Liver (tissue), 3 donors: Measurements from ENCODE around the gene DIP2C.

ENCODE experiments used
- CTCF ChIP-seq: fragments of 150-350 bp; IDR thresholded peaks from 2 replicates; pipeline ENCODE4 v1.5.1; 2017; ENCODE audit warnings: improper control_type of control experiment, low read depth, low read length; ENCODE audit not compliant: missing input control
- FOXA1 ChIP-seq: IDR thresholded peaks from 2 replicates; pipeline ENCODE4 v1.6.1; 2016; ENCODE audit warnings: antibody characterized with exemption
- MAX ChIP-seq: IDR thresholded peaks from 2 replicates; pipeline ENCODE4 v1.6.1; 2016; ENCODE audit warnings: antibody characterized with exemption
- RAD21 ChIP-seq, 2 donors: IDR thresholded peaks; 2 replicates each; pipeline ENCODE4 v1.6.1; 2016; ENCODE audit warnings: antibody characterized with exemption in 2 of 2, mild to moderate bottlenecking in 2 of 2
- donor health status: healthy.
- donor health status: healthy.

- TF ChIP-seq MAX (no peak), CTCF (no peak), RAD21 (IDR thresholded peaks at IDR 0.05) (no peak), FOXA1 (no peak)
These were observed 163.7 kb downstream of the DIP2C start for GRCh38 chr10:525565-526315.
